Measurements from ENCODE around the gene FAM117A. TPM values are rescaled to one million over a fixed set of nuclear protein-coding genes. Genes with fewer than 3 reads are reported as not detected.
A peak's percentile ranks its signal among the peaks of the same experiment; 100 is the strongest.

The FAM117A gene
- total and polyA plus RNA-seq, 10 of the 15 experiments (the other 5 are each of a cell fraction or from before 2014, with no cell fraction given) = 2.1 to 29.6 (median 20.0) TPM

- TF ChIP-seq CHD2 (IDR thresholded peaks at IDR 0.05; ENCODE audit: borderline replicate concordance, low read depth, low read length) (peak; percentile 12; the same call in 1 of the 2 replicates), EZH2 (IDR thresholded peaks at IDR 0.05; ENCODE audit: borderline replicate concordance, control insufficient read depth, low read depth, low read length) (no peak), SIX5 (IDR thresholded peaks at IDR 0.05; ENCODE audit: low read depth, low read length, severe bottlenecking) (peak; percentile 28), SPI1 (IDR thresholded peaks at IDR 0.05; ENCODE audit: borderline replicate concordance, insufficient read depth, low read depth, low read length) (no peak), NFYA (IDR thresholded peaks at IDR 0.05; ENCODE audit: borderline replicate concordance, low read depth, low read length) (no peak), CHD1 (IDR thresholded peaks at IDR 0.05; ENCODE audit: low read depth, low read length) (no peak), HCFC1 (IDR thresholded peaks at IDR 0.05; ENCODE audit: low read length) (peak; percentile 78), SMARCA5 (IDR thresholded peaks at IDR 0.05) (peak; percentile 97), BRCA1 (IDR thresholded peaks at IDR 0.05; ENCODE audit: low read depth, low read length) (no peak), HDAC2 (IDR thresholded peaks at IDR 0.05) (no peak), ZNF207 (IDR thresholded peaks at IDR 0.05; ENCODE audit: borderline replicate concordance) (peak; percentile 100), IRF3 (IDR thresholded peaks at IDR 0.05) (peak; percentile 67), BHLHE40 (IDR thresholded peaks at IDR 0.05; ENCODE audit: borderline replicate concordance in 1 of 2, low read depth in 2 of 2, low read length in 1 of 2) (peak in 1 of 2 experiments; percentile 66; a peak in 2 of 4 replicates)
These were observed 56.1 kb downstream of the FAM117A start, which contains the start of gene SLC35B1 (continued) for GRCh38 chr17:49707608-49708514.

Data from GM12878 (cell line).